ENCODE measurements around the gene SUN5. TPM values are rescaled to one million over a fixed set of nuclear protein-coding genes. Genes with fewer than 3 reads are reported as not detected.

Gene SUN5
- total RNA-seq, 1 experiment from 2014 or later, result not detected

DNA sequence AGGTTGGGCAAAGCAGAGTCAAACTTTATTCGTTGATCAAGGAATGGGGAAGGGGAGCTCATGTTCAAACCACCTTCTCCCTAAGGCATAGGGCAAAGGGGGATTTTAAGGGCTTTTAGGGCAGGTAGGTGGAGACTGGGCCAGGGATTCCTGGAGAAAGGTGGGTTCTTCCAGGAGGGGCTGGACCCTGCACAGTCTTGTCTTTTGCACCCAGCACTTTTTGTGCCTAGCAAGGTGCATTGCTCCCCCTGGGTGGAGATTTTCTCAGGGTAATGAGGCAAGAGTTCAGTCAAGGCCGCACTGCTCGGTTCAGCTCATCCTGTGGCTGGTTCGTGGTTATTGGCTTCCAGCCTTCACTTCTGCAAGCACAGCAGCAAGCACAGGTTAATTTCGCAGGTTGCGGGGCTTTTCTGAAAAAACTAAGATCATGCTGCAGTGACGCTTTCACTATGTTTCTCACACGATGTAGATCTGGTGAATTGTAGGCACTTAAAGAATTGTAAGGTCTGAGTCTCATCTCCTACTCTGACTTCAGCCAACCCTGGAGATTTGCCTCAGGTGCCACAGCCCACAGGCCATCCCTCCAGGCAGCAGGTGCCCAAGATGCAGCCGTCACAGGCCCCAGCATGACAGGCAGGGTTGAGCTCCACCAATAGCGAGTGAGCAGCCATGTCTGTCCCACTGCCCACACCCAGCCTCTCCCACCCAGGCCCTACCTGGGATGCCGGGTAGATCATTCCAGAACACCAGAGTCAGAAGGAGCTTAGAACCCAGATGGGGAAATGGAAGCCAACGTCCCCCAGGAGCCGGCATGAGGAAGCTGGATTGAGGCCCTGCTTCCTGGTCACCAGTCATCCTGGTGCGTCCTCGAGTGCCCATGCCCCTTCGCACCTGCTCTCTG is 37.1 kb downstream of the SUN5 start (continued):
- TF ChIP-seq JUN (CRISPR knock-in tag; IDR thresholded peaks at IDR 0.05), result no peak
- TF ChIP-seq RELA (CRISPR knock-in tag; IDR thresholded peaks at IDR 0.05; ENCODE audit: borderline replicate concordance), result no peak
- TF ChIP-seq, protein P1, sequence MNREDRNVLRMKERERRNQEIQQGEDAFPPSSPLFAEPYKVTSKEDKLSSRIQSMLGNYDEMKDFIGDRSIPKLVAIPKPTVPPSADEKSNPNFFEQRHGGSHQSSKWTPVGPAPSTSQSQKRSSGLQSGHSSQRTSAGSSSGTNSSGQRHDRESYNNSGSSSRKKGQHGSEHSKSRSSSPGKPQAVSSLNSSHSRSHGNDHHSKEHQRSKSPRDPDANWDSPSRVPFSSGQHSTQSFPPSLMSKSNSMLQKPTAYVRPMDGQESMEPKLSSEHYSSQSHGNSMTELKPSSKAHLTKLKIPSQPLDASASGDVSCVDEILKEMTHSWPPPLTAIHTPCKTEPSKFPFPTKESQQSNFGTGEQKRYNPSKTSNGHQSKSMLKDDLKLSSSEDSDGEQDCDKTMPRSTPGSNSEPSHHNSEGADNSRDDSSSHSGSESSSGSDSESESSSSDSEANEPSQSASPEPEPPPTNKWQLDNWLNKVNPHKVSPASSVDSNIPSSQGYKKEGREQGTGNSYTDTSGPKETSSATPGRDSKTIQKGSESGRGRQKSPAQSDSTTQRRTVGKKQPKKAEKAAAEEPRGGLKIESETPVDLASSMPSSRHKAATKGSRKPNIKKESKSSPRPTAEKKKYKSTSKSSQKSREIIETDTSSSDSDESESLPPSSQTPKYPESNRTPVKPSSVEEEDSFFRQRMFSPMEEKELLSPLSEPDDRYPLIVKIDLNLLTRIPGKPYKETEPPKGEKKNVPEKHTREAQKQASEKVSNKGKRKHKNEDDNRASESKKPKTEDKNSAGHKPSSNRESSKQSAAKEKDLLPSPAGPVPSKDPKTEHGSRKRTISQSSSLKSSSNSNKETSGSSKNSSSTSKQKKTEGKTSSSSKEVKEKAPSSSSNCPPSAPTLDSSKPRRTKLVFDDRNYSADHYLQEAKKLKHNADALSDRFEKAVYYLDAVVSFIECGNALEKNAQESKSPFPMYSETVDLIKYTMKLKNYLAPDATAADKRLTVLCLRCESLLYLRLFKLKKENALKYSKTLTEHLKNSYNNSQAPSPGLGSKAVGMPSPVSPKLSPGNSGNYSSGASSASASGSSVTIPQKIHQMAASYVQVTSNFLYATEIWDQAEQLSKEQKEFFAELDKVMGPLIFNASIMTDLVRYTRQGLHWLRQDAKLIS (CRISPR knock-in tag; IDR thresholded peaks at IDR 0.05; ENCODE audit: borderline replicate concordance), result no peak
- no peak for TF ChIP-seq ETV6 (CRISPR knock-in tag; IDR thresholded peaks at IDR 0.05)
- TF ChIP-seq E2F4 (CRISPR knock-in tag; IDR thresholded peaks at IDR 0.05; ENCODE audit: borderline replicate concordance, low read depth), result no peak
- no peak for TF ChIP-seq SMAD4 (CRISPR knock-in tag; IDR thresholded peaks at IDR 0.05)
- TF ChIP-seq, protein P2, sequence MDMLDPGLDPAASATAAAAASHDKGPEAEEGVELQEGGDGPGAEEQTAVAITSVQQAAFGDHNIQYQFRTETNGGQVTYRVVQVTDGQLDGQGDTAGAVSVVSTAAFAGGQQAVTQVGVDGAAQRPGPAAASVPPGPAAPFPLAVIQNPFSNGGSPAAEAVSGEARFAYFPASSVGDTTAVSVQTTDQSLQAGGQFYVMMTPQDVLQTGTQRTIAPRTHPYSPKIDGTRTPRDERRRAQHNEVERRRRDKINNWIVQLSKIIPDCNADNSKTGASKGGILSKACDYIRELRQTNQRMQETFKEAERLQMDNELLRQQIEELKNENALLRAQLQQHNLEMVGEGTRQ (CRISPR knock-in tag; IDR thresholded peaks at IDR 0.05), result no peak
- TF ChIP-seq ATF6 (CRISPR knock-in tag; IDR thresholded peaks at IDR 0.05), result no peak

GRCh38 chr20:32966382-32966781 is 37.9 kb downstream of the SUN5 start:
- DNase-seq (ENCODE audit: low spot score) (no peak), ATAC-seq (no peak)
- no peak overlapping the region for H3K27ac Mint-ChIP-seq
- H3K36me3 Mint-ChIP-seq, result no peaks in the 10 kb centered on the region
- ChIA-PET CTCF (interaction anchor here (0.9 to 1.0 kb wide), 2 partner anchors 38 to 57 kb away, joined by 3 read pairs; partner anchors contain the start of gene SUN5), POLR2A (no interaction called here)
- no peaks in the 10 kb centered on the region for H3K9me3 Mint-ChIP-seq
- H3K27me3 Mint-ChIP-seq (ENCODE audit: low read depth), result no peaks in the 10 kb centered on the region; the same call in none of the 2 replicates
- no peaks in the 10 kb centered on the region for H3K4me1 Mint-ChIP-seq
- TF ChIP-seq ZNF263 (CRISPR knock-in tag; IDR thresholded peaks at IDR 0.05; ENCODE audit: low read depth) (no peak), ZNF281 (CRISPR knock-in tag; IDR thresholded peaks at IDR 0.05) (no peak), GRHL2 (CRISPR knock-in tag; IDR thresholded peaks at IDR 0.05; ENCODE audit: insufficient replicate concordance, severe bottlenecking) (no peak), FOXP1 (CRISPR knock-in tag; IDR thresholded peaks at IDR 0.05; ENCODE audit: borderline replicate concordance) (no peak), TCF7 (CRISPR knock-in tag; IDR thresholded peaks at IDR 0.05; ENCODE audit: low read depth) (no peak), RELA (CRISPR knock-in tag; IDR thresholded peaks at IDR 0.05; ENCODE audit: borderline replicate concordance) (no peak), IRF2 (CRISPR knock-in tag; IDR thresholded peaks at IDR 0.05; ENCODE audit: borderline replicate concordance, low read depth) (no peak)
- TF ChIP-seq, protein P3, sequence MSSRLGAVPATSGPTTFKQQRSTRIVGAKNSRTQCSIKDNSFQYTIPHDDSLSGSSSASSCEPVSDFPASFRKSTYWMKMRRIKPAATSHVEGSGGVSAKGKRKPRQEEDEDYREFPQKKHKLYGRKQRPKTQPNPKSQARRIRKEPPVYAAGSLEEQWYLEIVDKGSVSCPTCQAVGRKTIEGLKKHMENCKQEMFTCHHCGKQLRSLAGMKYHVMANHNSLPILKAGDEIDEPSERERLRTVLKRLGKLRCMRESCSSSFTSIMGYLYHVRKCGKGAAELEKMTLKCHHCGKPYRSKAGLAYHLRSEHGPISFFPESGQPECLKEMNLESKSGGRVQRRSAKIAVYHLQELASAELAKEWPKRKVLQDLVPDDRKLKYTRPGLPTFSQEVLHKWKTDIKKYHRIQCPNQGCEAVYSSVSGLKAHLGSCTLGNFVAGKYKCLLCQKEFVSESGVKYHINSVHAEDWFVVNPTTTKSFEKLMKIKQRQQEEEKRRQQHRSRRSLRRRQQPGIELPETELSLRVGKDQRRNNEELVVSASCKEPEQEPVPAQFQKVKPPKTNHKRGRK (CRISPR knock-in tag; IDR thresholded peaks at IDR 0.05; ENCODE audit: borderline replicate concordance), result no peak
- H3K4me3 Mint-ChIP-seq, result no peak overlapping the region
